Activated CD8-positive, alpha-beta memory T cell treated with anti-CD3 and anti-CD28 coated beads, Interleukin-2, amount 50 U/mL, for 24 hours (primary cell): Measurements from ENCODE around the gene ITGA6.

Source experiments
- DNase-seq: peaks from one replicate; pipeline ENCODE4 v3.0.0-alpha.2; 2020; ENCODE audit errors: extremely low read depth

The ITGA6 gene

GRCh38 chr2:172427256-172427989 lies at the start of gene ITGA6:
Gene ITGA6 (plus strand): TSS chr2:172427586.
- peak; percentile 36 for DNase-seq

- no peak for DNase-seq
Observed at GRCh38 chr2:172380436-172381274, 46.7 kb upstream of the ITGA6 start.

DNA sequence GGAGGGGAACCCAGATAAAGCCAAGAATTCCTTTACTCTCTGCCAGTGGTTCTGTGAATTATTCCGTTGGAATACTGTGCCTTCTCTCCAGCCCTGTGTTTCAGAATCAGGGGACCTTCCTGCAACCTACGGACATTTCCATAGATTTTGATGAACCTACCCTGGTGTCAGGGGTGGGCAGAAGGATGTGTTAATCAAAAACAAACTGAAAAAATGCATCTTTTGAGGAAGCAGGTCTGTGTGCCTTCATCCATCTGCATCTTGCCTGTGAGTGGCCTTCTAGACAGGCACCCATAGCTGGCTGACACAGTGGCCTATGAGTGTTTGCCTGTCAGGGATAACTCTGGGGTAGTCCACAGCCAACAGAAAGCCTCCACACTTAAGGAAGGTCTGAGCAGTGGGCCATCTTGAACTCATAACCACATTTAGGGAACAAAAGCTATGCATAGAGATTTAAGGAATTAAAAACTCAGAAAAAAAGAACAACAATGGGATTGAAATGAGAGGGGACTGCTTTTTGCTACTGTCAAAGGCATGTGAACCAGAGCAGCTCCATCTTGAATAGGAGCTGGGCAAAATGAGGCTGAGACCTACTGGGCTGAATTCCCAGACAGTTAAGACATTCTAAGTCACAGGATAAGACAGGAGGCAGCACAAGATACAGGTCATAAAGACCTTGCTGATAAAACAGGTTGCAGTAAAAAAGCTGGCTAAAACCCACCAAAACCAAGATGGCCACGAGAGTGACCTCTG lies 45.9 kb upstream of the ITGA6 start:
- no peak for DNase-seq

DNA sequence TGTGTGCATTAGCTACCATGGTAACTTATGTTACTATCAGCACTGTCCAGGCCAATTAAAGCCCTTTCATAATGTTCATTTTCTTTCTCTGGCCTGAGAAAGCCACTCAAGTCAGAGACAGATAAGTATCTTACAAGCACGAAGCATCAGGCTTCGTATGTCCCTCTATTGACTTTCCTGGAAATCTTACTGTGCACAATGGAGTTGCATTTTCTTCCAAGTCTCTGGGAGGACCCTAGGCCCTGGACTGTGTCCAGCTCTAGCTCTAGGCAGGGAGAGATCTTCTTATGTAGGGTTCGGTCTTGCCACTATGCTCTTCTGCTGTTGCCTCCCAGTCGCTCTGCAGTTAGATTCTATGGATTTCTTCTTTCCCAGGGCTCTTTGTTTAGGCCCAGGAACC lies 40.0 kb upstream of the ITGA6 start:
- no peak for DNase-seq

GRCh38 chr2:172389685-172390339 lies 37.6 kb upstream of the ITGA6 start:
- no peak for DNase-seq

DNA sequence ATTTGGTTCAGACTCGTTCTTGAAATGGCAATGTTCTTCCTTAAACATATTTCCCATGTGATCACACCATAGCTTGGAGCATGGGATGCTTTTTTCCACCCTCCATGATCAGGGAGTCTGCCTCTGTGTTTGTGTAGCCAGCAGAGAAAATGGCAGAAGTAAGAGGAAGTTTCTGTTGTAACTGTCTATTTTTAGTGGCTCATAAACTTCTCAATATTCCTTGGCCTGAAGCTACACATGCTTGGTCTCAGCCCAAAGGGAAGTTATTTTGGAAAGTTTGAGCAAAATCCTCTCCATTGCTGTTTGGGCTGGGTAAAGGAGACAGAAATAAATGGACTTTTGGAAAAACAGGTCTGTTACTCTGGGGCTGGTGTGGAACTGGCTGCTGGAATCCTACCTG lies 33.4 kb upstream of the ITGA6 start:
- no peak for DNase-seq

GRCh38 chr2:172395503-172395902 lies 31.9 kb upstream of the ITGA6 start:
- no peak for DNase-seq

DNA sequence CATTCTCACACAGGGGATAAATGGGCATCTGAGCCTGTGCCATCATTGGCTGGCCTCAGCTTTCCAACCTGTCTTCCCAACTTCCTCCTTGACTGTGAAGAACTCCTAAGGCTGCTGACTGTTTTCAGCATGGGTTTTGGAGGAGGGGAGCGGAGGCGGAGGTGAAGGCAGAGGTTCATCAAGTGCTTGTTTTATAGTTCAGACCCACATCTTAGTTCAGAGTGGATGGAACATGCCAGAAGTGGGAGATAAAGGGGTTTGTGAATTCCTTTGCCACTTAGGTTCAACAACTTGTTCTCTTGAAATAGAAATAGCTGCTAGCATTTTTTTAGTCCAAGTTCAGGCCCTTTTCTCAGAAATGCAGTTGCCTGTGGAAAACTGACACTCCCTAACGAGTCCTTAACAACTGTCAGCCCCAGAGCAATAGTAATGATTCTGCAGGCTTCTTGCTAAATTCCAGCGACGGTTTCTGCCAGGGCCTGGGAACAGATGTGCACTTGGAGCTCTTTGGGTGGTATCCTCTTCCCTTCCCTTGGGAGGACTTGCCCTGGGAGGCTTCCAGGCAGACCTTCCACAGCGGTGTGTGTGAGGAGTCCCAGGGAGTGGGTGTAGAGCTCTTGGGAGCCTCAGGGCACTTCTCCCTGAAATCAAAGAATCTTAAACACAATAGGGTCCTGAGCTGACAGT lies 30.1 kb upstream of the ITGA6 start:
- DNase-seq, result no peak

DNA sequence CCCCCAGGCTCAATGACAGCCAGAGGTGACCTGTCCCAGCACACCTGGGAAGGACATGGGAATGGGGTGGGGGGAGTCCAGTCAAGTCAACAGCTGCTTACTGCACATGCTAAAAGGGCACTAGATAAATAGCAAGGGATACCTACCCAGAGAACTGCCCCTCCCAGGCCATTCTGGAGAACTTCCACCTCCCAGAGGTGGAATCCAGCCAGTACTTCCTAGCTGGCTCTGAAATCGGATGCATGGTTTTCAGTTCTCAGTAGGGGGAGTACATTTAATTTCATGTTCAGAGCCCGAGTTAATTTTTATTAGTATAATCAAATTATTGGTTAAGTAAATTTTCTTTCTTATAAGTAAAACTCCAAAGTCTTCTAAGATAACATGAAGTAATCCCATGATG lies 28.9 kb upstream of the ITGA6 start:
- DNase-seq, result no peak

DNA sequence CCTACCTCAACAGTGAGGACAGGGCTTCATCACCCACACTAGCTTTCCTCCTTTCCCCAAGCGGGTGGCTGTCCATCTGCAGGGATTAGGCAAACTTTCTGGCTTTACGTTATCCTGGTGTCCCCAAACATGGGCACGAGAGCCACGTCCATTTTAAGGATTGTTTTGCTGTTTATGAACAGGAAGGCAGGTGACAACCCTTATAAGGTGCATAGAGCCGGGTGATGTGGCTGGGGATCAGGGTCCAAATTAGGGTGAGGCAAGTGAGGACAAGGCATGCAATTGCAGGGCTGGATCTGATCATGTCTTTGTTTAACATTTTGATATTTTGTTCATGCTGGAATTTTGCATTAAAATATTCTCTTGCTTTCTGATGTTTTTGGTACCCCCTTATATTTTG lies 27.6 kb upstream of the ITGA6 start:
- no peak for DNase-seq

- no peak for DNase-seq
Observed at GRCh38 chr2:172402198-172402597, 25.2 kb upstream of the ITGA6 start.

DNA sequence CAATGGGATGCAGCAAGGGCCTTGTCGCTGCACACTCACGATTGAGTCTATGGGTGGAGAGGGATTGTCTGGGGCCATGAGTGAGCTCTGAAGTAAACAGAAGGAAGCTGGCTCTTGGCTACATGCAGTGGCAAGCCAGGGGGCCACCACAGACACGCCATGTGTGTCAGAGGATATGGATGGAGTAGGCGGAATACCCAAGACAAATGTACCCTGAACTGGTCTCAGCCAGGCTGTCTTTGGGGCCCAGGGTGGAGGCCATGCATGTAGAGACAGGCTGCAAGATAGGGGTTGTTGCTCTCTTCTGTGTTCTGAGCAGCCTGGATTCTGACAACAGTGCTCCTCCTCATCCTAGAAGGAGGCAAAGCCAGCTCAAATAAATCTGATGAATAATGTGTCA lies 24.0 kb upstream of the ITGA6 start:
- no peak for DNase-seq

DNA sequence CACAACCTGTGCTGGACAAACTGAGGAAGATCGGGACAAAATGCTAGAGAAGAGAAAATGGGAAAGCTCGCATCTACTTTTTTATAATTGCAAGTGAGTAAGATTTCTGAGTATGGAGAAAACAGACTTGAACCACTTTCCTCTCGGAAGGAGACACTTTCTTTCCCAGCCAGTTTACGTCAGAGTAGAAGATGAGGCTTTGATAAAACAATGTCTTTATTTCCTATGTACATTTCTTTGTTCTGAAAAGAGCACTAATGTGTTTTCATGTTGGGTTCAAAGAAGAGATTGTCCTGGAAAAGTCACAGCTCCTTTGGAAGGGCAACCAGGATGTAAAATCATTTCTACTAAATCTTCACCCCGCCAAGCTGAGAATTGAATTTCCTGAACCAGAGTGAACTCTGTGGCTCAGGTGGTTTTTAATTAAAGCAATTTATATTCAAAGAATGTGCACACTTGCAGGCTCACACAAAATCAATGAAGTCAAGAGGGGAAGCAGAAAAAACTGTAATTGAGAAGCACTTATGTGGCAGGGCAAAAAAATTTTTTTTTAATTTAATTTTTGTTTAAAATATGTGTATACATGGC lies 23.4 kb upstream of the ITGA6 start:
- no peak for DNase-seq

- DNase-seq, result no peak
Observed at GRCh38 chr2:172404824-172405223, 22.6 kb upstream of the ITGA6 start.

- DNase-seq, result no peak
Observed at GRCh38 chr2:172405673-172406072, 21.7 kb upstream of the ITGA6 start.

GRCh38 chr2:172408143-172408766 lies 19.1 kb upstream of the ITGA6 start:
- no peak for DNase-seq

- DNase-seq, result no peak
Observed at GRCh38 chr2:172409042-172409441, 18.3 kb upstream of the ITGA6 start.

- no peak for DNase-seq
Observed at GRCh38 chr2:172412984-172413492, 14.3 kb upstream of the ITGA6 start.

GRCh38 chr2:172415157-172415864 lies 12.1 kb upstream of the ITGA6 start:
- DNase-seq, result no peak

- no peak for DNase-seq
Observed at GRCh38 chr2:172415865-172416183, 11.6 kb upstream of the ITGA6 start.
